Upper lobe of right lung (tissue), 1 donor: ENCODE results near the gene ERC2. TPM values are rescaled to one million over a fixed set of nuclear protein-coding genes. Genes with fewer than 3 reads are reported as not detected.
A peak's percentile ranks its signal among the peaks of the same experiment; 100 is the strongest.

Source experiments
- ATAC-seq: fragments of 200-7000 bp; cut with Tn5 transposase; one replicate; pipeline ENCODE4 v1.9.1; 2020; ENCODE audit warnings: mild to moderate bottlenecking, moderate library complexity
- DNase-seq: peaks from one replicate; pipeline ENCODE4 v3.0.0-alpha.2; 2020
- H3K27ac ChIP-seq: fragments of 200-600 bp; one replicate; pipeline ENCODE4 v1.8.0; 2022
- H3K27me3 ChIP-seq: fragments of 200-600 bp; one replicate; pipeline ENCODE4 v1.8.0; 2022; ENCODE audit warnings: mild to moderate bottlenecking
- H3K36me3 ChIP-seq: fragments of 200-600 bp; one replicate; pipeline ENCODE4 v1.8.0; 2022
- H3K4me1 ChIP-seq: fragments of 200-600 bp; one replicate; pipeline ENCODE4 v1.8.0; 2022
- H3K4me3 ChIP-seq: fragments of 200-600 bp; one replicate; pipeline ENCODE4 v1.8.0; 2022; ENCODE audit warnings: mild to moderate bottlenecking
- H3K9me3 ChIP-seq: fragments of 200-600 bp; one replicate; pipeline ENCODE4 v1.8.0; 2022
- CTCF ChIP-seq: fragments of 200-600 bp; IDR thresholded peaks from one replicate; pipeline ENCODE4 v1.8.0; 2022; ENCODE audit warnings: antibody characterized with exemption
- intact Hi-C: fragments of 100-400 bp; cut with DNase I; formaldehyde crosslinking; loops from one replicate; pipeline ENCODE4 v1.11.0; 2022
- total RNA-seq: library from RNA; stranded (reverse); fragmentation: NEBNext Ultra II Directional; extraction: Animal tissue kit (Norgen Biotek cat#: 25700); gene quantifications from one replicate; pipeline ENCODE4 v1.2.1, GENCODE V29; 2021
- donor health status: DM: no; HTN: yes; CAD: no; lungs with severe emphysema.

Gene ERC2
- total RNA-seq, 1 donor from 2014 or later = 1.4 TPM

- ATAC-seq = no peak
- Histone ChIP-seq H3K4me1 (no peaks in the 10 kb centered on the region), H3K4me3 (no peak overlapping the region), H3K27ac (no peak overlapping the region), H3K36me3 (no peaks in the 10 kb centered on the region), H3K9me3 (no peaks in the 10 kb centered on the region), H3K27me3 (peaks cover 12% of the 10 kb centered on the region)
- no peak for TF ChIP-seq CTCF
- intact Hi-C loops = no loop called here
- no peak for DNase-seq
Measured at GRCh38 chr3:56471771-56472170, 3.5 kb upstream of the ERC2 start.

GRCh38 chr3:56469141-56469540, 874 bp upstream of the ERC2 start:
- no peak for ATAC-seq
- DNase-seq = no peak
- no peaks in the 10 kb centered on the region for H3K9me3 ChIP-seq
- no peak overlapping the region for H3K27ac ChIP-seq
- TF ChIP-seq CTCF = no peak
- intact Hi-C loops = no loop called here
- peaks cover 27% of the 10 kb centered on the region for H3K27me3 ChIP-seq
- H3K4me3 ChIP-seq = no peak overlapping the region
- no peaks in the 10 kb centered on the region for H3K36me3 ChIP-seq
- no peaks in the 10 kb centered on the region for H3K4me1 ChIP-seq

- H3K9me3 ChIP-seq = no peaks in the 10 kb centered on the region
- no peaks in the 10 kb centered on the region for H3K4me1 ChIP-seq
- no peak overlapping the region for H3K27ac ChIP-seq
- no peak for DNase-seq
- intact Hi-C loops = no loop called here
- H3K4me3 ChIP-seq = peak overlapping the region; percentile 49
- TF ChIP-seq CTCF = no peak
- no peaks in the 10 kb centered on the region for H3K36me3 ChIP-seq
- H3K27me3 ChIP-seq = peaks cover 27% of the 10 kb centered on the region
- peak; percentile 34 for ATAC-seq
Measured at GRCh38 chr3:56467801-56468183, 475 bp downstream of the ERC2 start.

GRCh38 chr3:56467108-56467507, 1.2 kb downstream of the ERC2 start:
- intact Hi-C loops = no loop called here

GRCh38 chr3:56459719-56460118, 8.5 kb downstream of the ERC2 start:
- Histone ChIP-seq H3K4me3 (no peak overlapping the region), H3K36me3 (no peaks in the 10 kb centered on the region), H3K4me1 (no peaks in the 10 kb centered on the region), H3K9me3 (no peaks in the 10 kb centered on the region), H3K27me3 (peaks cover 4% of the 10 kb centered on the region), H3K27ac (no peak overlapping the region)
- intact Hi-C loops = no loop called here
- DNase-seq = no peak
- ATAC-seq = peak; percentile 40
- TF ChIP-seq CTCF = no peak

More at GRCh38 chr3:56467108-56467507, 1.2 kb downstream of the ERC2 start:
- Histone ChIP-seq H3K27ac (no peak overlapping the region), H3K4me3 (peak overlapping the region; percentile 49), H3K36me3 (no peaks in the 10 kb centered on the region), H3K9me3 (no peaks in the 10 kb centered on the region), H3K27me3 (peaks cover 27% of the 10 kb centered on the region), H3K4me1 (no peaks in the 10 kb centered on the region)
- DNase-seq (peak; percentile 83), ATAC-seq (peak; percentile 93)
- TF ChIP-seq CTCF = no peak

GRCh38 chr3:56459104-56459496, 9.2 kb downstream of the ERC2 start:
- no peak for TF ChIP-seq CTCF
- no peaks in the 10 kb centered on the region for H3K4me1 ChIP-seq
- H3K27me3 ChIP-seq = peaks cover under 1% of the 10 kb centered on the region
- DNase-seq (no peak), ATAC-seq (no peak)
- H3K4me3 ChIP-seq = no peak overlapping the region
- no peaks in the 10 kb centered on the region for H3K9me3 ChIP-seq
- H3K27ac ChIP-seq = no peak overlapping the region
- no peaks in the 10 kb centered on the region for H3K36me3 ChIP-seq
- intact Hi-C loops = no loop called here
